T-cell (primary cell): Measurements from ENCODE around the gene MMP25. TPM values are rescaled to one million over a fixed set of nuclear protein-coding genes. Genes with fewer than 3 reads are reported as not detected.
A peak's percentile ranks its signal among the peaks of the same experiment; 100 is the strongest.

Experiments
- ATAC-seq, 4 experiments: fragments of 200-7000 bp in 3 of 4; fragments of 150-1000 bp in 1 of 4; cut with Tn5 transposase; replicated peaks in 1 of 4; 1 replicate in 3 of 4; 2 replicates in 1 of 4; pipeline ENCODE4 v1.10.0; 2021; ENCODE audit warnings: moderate library complexity in 3 of 4, mild to moderate bottlenecking in 2 of 4, moderate number of reproducible peaks in 1 of 4
- CTCF ChIA-PET, 2 donors: fragments of 300-600 bp; sonication (Branson Sonifier 250); formaldehyde crosslinking; loops; one replicate each; lab custom pipeline; 2022; ENCODE audit warnings: antibody characterized with exemption in 2 of 2; lab: Charles Lee
- POLR2A ChIA-PET, 2 donors: fragments of 300-600 bp; sonication (Branson Sonifier 250); formaldehyde crosslinking; loops; one replicate each; lab custom pipeline; 2022; ENCODE audit warnings: antibody characterized with exemption in 2 of 2; lab: Charles Lee
- DNase-seq, 35 experiments: peaks; one replicate each; pipeline versions ENCODE4 v3.0.0 to v3.0.0-alpha.2; 2013 to 2023
- H3K27ac ChIP-seq: one replicate; pipeline ENCODE4 v1.5.1; 2013; ENCODE audit warnings: low read length
- H3K27me3 ChIP-seq, 2 experiments: replicated peaks in 1 of 2; 1 replicate in 1 of 2; 2 replicates in 1 of 2; pipeline versions ENCODE4 v1.6.1 to v1.7.0; 2013; ENCODE audit warnings: low read length in 1 of 2, mixed read lengths in 1 of 2; ENCODE audit not compliant: control insufficient read depth in 2 of 2, insufficient read depth in 2 of 2; ENCODE audit errors: extremely low read depth in 1 of 2
- H3K36me3 ChIP-seq, 2 donors: 1 replicate in 1 of 2; 2 replicates in 1 of 2; pipeline versions ENCODE4 v1.6.1 to v1.7.0; 2013; ENCODE audit warnings: low read length in 1 of 2; ENCODE audit not compliant: control insufficient read depth in 2 of 2, insufficient read depth in 1 of 2; ENCODE audit errors: extremely low read depth in 1 of 2
- H3K4me1 ChIP-seq, 2 experiments: 1 replicate in 1 of 2; 2 replicates in 1 of 2; pipeline versions ENCODE4 v1.6.1 to v1.7.0; 2013; ENCODE audit warnings: low read length in 2 of 2, mixed read lengths in 1 of 2; ENCODE audit not compliant: insufficient read depth in 2 of 2, control insufficient read depth in 1 of 2; ENCODE audit errors: extremely low read depth in 1 of 2
- H3K4me3 ChIP-seq, 2 donors: 1 replicate in 1 of 2; 2 replicates in 1 of 2; pipeline versions ENCODE4 v1.5.1 to v1.7.0; 2013; ENCODE audit warnings: mild to moderate bottlenecking in 2 of 2, low read length in 1 of 2, moderate library complexity in 1 of 2; ENCODE audit not compliant: control insufficient read depth in 1 of 2; ENCODE audit errors: extremely low read depth in 1 of 2
- H3K9me3 ChIP-seq: 2 replicates; pipeline ENCODE4 v1.7.0; 2013
- H3K27ac Mint-ChIP-seq, 2 donors: one replicate each; pipeline ENCODE4 v1.8.0; 2020 to 2021; ENCODE audit warnings: mild to moderate bottlenecking in 2 of 2, mixed read lengths in 2 of 2
- H3K27me3 Mint-ChIP-seq, 2 donors: one replicate each; pipeline ENCODE4 v1.8.0; 2021 to 2022; ENCODE audit warnings: mixed read lengths in 2 of 2
- H3K36me3 Mint-ChIP-seq: one replicate; pipeline ENCODE4 v1.8.0; 2021; ENCODE audit warnings: mixed read lengths
- H3K4me1 Mint-ChIP-seq, 3 donors: one replicate each; pipeline ENCODE4 v1.8.0; 2020 to 2022; ENCODE audit warnings: mixed read lengths in 3 of 3, mild to moderate bottlenecking in 1 of 3
- H3K4me3 Mint-ChIP-seq, 3 donors: one replicate each; pipeline ENCODE4 v1.8.0; 2020 to 2022; ENCODE audit warnings: mild to moderate bottlenecking in 3 of 3, mixed read lengths in 3 of 3, moderate library complexity in 3 of 3
- H3K9me3 Mint-ChIP-seq, 3 donors: one replicate each; pipeline ENCODE4 v1.8.0; 2020 to 2022; ENCODE audit warnings: mixed read lengths in 3 of 3
- WGBS: methylation state at CpG from one replicate; pipeline ENCODE4 v1.1.5; 2013; ENCODE audit warnings: missing lambda C conversion rate; ENCODE audit not compliant: insufficient coverage; 5-methylcytosine and 5-hydroxymethylcytosine counted together
- total RNA-seq, 35 experiments: library from RNA in 6 of 35; stranded (reverse) in 6 of 35; fragments of 120-200 nt in 1 of 35; gene quantifications; one replicate each; pipeline versions ENCODE4 v1.2.1 to v1.2.4 and lab custom pipeline; 2013 to 2026

MMP25 gene
- total RNA-seq, 5 donors from 2014 or later (not counting 1 experiment from before 2014, with no cell fraction given), result 1.6 to 9.6 (median 4.1) TPM

DNA sequence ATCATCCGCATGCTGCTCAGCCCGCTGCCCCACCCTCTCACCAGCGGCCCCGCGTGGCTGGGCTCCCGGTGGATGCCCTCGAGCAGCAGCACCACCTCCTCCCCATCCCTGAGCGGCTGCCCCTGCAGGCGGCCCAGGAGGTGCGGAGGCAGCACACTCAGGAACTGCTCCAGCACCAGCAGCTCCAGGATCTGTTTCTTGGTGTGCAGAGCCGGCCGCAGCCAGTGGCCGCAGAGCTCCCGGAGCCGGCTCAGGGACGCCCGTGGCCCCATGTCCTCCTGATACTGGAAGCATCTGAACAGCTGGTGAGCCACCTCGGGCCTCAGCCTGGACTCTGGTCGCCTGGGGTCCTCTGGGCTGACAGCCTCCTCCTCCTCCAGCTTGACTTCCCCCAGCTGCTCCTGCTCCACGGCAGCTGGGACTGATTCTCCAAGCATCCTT is 46.2 kb downstream of the MMP25 start:
- H3K9me3 Mint-ChIP-seq, result no peaks in the 10 kb centered on the region
- CTCF ChIA-PET, result interaction anchor here in 1 of 2 donors (0.7 kb wide), 1 partner anchor 37 kb away, joined by 4 read pairs; no protein-coding TSS in a partner anchor
- H3K27me3 Mint-ChIP-seq, result no peaks in the 10 kb centered on the region
- no peak for ATAC-seq
- 94% methylated on average over 15 of the region's 20 CpGs for WGBS
- H3K27ac Mint-ChIP-seq, result no peak overlapping the region
- H3K36me3 Mint-ChIP-seq, result no peaks in the 10 kb centered on the region
- Histone ChIP-seq H3K36me3 (no peaks in the 10 kb centered on the region), H3K27ac (no peak overlapping the region), H3K27me3 (no peaks in the 10 kb centered on the region), H3K9me3 (no peaks in the 10 kb centered on the region), H3K4me3 (no peak overlapping the region), H3K4me1 (peaks cover 5 to 73% of the 10 kb centered on the region in 2 experiments)
- no peak overlapping the region for H3K4me3 Mint-ChIP-seq
- peaks cover 34 to 48% (median 45%) of the 10 kb centered on the region in 3 donors for H3K4me1 Mint-ChIP-seq
- POLR2A ChIA-PET, result no interaction called here
- DNase-seq, result no peak

DNA sequence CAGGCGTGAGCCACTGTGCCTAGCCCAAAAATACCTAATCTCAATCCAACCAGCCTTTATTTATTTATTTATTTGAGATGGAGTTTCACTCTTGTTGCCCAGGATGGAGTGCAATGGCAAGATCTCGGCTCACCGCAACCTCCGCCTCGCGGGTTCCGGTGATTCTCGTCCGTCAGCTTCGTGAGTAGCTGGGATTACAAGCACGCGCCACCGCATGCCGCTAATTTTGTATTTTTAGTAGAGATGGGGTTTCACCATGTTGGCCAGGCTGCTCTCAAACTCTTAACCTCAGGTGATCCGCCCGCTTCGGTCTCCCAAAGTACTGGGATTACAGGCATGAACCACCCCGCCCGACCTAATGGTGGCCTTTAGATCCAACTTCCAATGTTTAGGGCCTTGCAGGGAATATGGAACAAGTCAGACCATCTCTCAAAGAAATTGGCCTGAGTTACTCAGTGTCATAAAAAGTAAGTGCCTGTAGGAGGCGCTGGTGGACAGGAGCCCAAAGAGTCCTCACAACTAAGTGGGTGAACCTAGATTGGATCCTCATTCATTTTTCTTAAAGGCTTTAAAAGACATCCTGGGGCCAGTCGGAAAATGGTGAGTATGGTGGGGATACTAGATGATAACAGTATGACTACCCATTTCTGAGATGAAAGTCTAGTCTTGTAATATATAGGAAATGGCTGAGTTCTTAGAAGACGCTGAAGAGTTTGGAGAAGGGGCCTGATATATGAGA is 48.1 kb downstream of the MMP25 start:
- 92% methylated on average over 13 of the region's 22 CpGs for WGBS
- Mint-ChIP-seq H3K27me3 (no peaks in the 10 kb centered on the region), H3K27ac (peak overlapping the region; percentile 68 to 79), H3K4me3 (peak overlapping the region in 1 of 3 donors; percentile 38), H3K36me3 (no peaks in the 10 kb centered on the region), H3K9me3 (no peaks in the 10 kb centered on the region), H3K4me1 (peaks cover 21 to 39% (median 38%) of the 10 kb centered on the region in 3 donors)
- no peaks in the 10 kb centered on the region for H3K9me3 ChIP-seq
- H3K27ac ChIP-seq, result no peak overlapping the region
- no peaks in the 10 kb centered on the region for H3K27me3 ChIP-seq
- peaks cover 3 to 60% of the 10 kb centered on the region in 2 experiments for H3K4me1 ChIP-seq
- DNase-seq, result peak in 26 of 35 experiments; percentile 8 to 82 (median 49)
- ChIA-PET POLR2A (no interaction called here), CTCF (interaction anchor here (0.7 to 1.1 kb wide), 2 partner anchors 35 to 71 kb away, joined by 3 to 4 read pairs; partner anchors contain the start of genes HCFC1R1 (in 1 of the 2) and THOC6 (in 1 of the 2))
- ATAC-seq, result peak; percentile 42 to 51 (median 47)
- H3K36me3 ChIP-seq, result no peaks in the 10 kb centered on the region
- no peak overlapping the region for H3K4me3 ChIP-seq

GRCh38 chr16:3095869-3096268 is 49.5 kb downstream of the MMP25 start:
- peak in 33 of 35 experiments; percentile 25 to 82 (median 51) for DNase-seq
- peak; percentile 52 to 65 (median 56) for ATAC-seq
- Mint-ChIP-seq H3K27me3 (no peaks in the 10 kb centered on the region), H3K27ac (peak overlapping the region; percentile 75 to 86), H3K9me3 (no peaks in the 10 kb centered on the region), H3K4me3 (peak overlapping the region in 1 of 3 donors; percentile 10), H3K36me3 (no peaks in the 10 kb centered on the region), H3K4me1 (peaks cover 28 to 46% (median 43%) of the 10 kb centered on the region in 3 donors)
- Histone ChIP-seq H3K27me3 (no peaks in the 10 kb centered on the region), H3K36me3 (no peaks in the 10 kb centered on the region), H3K9me3 (no peaks in the 10 kb centered on the region), H3K4me3 (no peak overlapping the region), H3K4me1 (peaks cover 11 to 64% of the 10 kb centered on the region in 2 experiments), H3K27ac (peak overlapping the region; percentile 55)
- POLR2A ChIA-PET, result no interaction called here
- CTCF ChIA-PET, result interaction anchor here (0.5 to 1.8 kb wide), 8 partner anchors 32 to 317 kb away, joined by 3 to 9 read pairs (median 4); partner anchors contain the start of gene ZNF213 (in 1 of the 2)
- no CpG with 5 or more reads among the region's 4 CpGs for WGBS

- Mint-ChIP-seq H3K27me3 (no peaks in the 10 kb centered on the region), H3K27ac (peak overlapping the region; percentile 75 to 86), H3K9me3 (no peaks in the 10 kb centered on the region), H3K4me3 (no peak overlapping the region), H3K4me1 (peaks cover 28 to 46% (median 43%) of the 10 kb centered on the region in 3 donors), H3K36me3 (no peaks in the 10 kb centered on the region)
- WGBS, result 92% methylated on average over 5 of the region's 6 CpGs
- peak overlapping the region; percentile 55 for H3K27ac ChIP-seq
- H3K9me3 ChIP-seq, result no peaks in the 10 kb centered on the region
- DNase-seq (no peak), ATAC-seq (no peak)
- POLR2A ChIA-PET, result no interaction called here
- H3K4me1 ChIP-seq, result peaks cover 16 to 64% of the 10 kb centered on the region in 2 experiments
- no peaks in the 10 kb centered on the region for H3K27me3 ChIP-seq
- CTCF ChIA-PET, result interaction anchor here (0.6 to 1.8 kb wide), 6 partner anchors 32 to 316 kb away, joined by 3 to 9 read pairs (median 4); no protein-coding TSS in a partner anchor
- no peaks in the 10 kb centered on the region for H3K36me3 ChIP-seq
- no peak overlapping the region for H3K4me3 ChIP-seq
Measured at GRCh38 chr16:3096362-3096761, 50.0 kb downstream of the MMP25 start.

- Histone ChIP-seq H3K4me1 (peaks cover 16 to 67% of the 10 kb centered on the region in 2 experiments), H3K27me3 (no peaks in the 10 kb centered on the region), H3K9me3 (no peaks in the 10 kb centered on the region), H3K36me3 (no peaks in the 10 kb centered on the region), H3K27ac (no peak overlapping the region), H3K4me3 (no peak overlapping the region)
- Mint-ChIP-seq H3K27ac (peak overlapping the region; percentile 23 to 69), H3K36me3 (no peaks in the 10 kb centered on the region), H3K9me3 (no peaks in the 10 kb centered on the region), H3K4me1 (peaks cover 34 to 49% (median 44%) of the 10 kb centered on the region in 3 donors), H3K4me3 (no peak overlapping the region), H3K27me3 (no peaks in the 10 kb centered on the region)
- POLR2A ChIA-PET, result no interaction called here
- DNase-seq (no peak), ATAC-seq (no peak)
- no CpG with 5 or more reads among the region's 8 CpGs for WGBS
- CTCF ChIA-PET, result interaction anchor here (0.6 to 3.0 kb wide), 5 partner anchors 22 to 52 kb away, joined by 3 to 8 read pairs (median 5); partner anchors contain the start of gene ZNF213 (in 1 of the 2)
Measured at GRCh38 chr16:3097266-3097665, 50.9 kb downstream of the MMP25 start.
